Astrocyte (in vitro differentiated cells and primary cell): ENCODE measurements around the gene COL23A1. TPM values are rescaled to one million over a fixed set of nuclear protein-coding genes. Genes with fewer than 3 reads are reported as not detected.

Experiments
- DNase-seq: peaks from one replicate; pipeline ENCODE4 v3.0.0-alpha.2; 2010; ENCODE audit warnings: low read depth
- FAIRE-seq: peaks from 2 replicates; lab custom pipeline; 2011; peaks lifted over from hg19 to GRCh38; lab: Jason Lieb, UNC
- H2AFZ ChIP-seq: 2 replicates; pipeline ENCODE4 v1.6.0; 2012; ENCODE audit warnings: low read depth, low read length, inconsistent platforms
- H3K27ac ChIP-seq: 2 replicates; pipeline ENCODE4 v1.5.1; 2011; ENCODE audit warnings: low read depth, low read length, inconsistent platforms
- H3K27me3 ChIP-seq: 2 replicates; pipeline ENCODE4 v1.6.0; 2011; ENCODE audit warnings: low read length, inconsistent platforms; ENCODE audit not compliant: insufficient read depth
- H3K36me3 ChIP-seq: 2 replicates; pipeline ENCODE4 v1.5.1; 2011; ENCODE audit warnings: low read length, inconsistent platforms; ENCODE audit not compliant: insufficient read depth
- H3K4me1 ChIP-seq: 2 replicates; pipeline ENCODE4 v1.5.1; 2011; ENCODE audit warnings: low read length, inconsistent platforms; ENCODE audit not compliant: insufficient read depth
- H3K4me2 ChIP-seq: 2 replicates; pipeline ENCODE4 v1.6.0; 2012; ENCODE audit warnings: low read length, inconsistent platforms
- H3K4me3 ChIP-seq: 2 replicates; pipeline ENCODE4 v1.5.1; 2011; ENCODE audit warnings: low read depth, mild to moderate bottlenecking, low read length, inconsistent platforms; ENCODE audit not compliant: insufficient read depth
- H3K79me2 ChIP-seq: 2 replicates; pipeline ENCODE4 v1.6.0; 2012; ENCODE audit warnings: mild to moderate bottlenecking, low read length, inconsistent platforms; ENCODE audit not compliant: insufficient read depth
- H3K9ac ChIP-seq: 2 replicates; pipeline ENCODE4 v1.6.0; 2012; ENCODE audit warnings: mild to moderate bottlenecking, low read length, inconsistent platforms
- H3K9me3 ChIP-seq: 2 replicates; pipeline ENCODE4 v1.5.1; 2012; ENCODE audit warnings: low read depth, mild to moderate bottlenecking, low read length, inconsistent platforms; ENCODE audit not compliant: insufficient read depth
- H4K20me1 ChIP-seq: 2 replicates; pipeline ENCODE4 v1.6.0; 2012; ENCODE audit warnings: low read length, inconsistent platforms; ENCODE audit not compliant: insufficient read depth
- H3K27ac Mint-ChIP-seq: one replicate; pipeline ENCODE4 v1.8.0; 2021; ENCODE audit warnings: mild to moderate bottlenecking, mixed read lengths; ENCODE audit not compliant: unreplicated experiment
- H3K27me3 Mint-ChIP-seq: one replicate; pipeline ENCODE4 v1.8.0; 2021; ENCODE audit warnings: low read depth, mixed read lengths; ENCODE audit not compliant: unreplicated experiment
- H3K36me3 Mint-ChIP-seq: one replicate; pipeline ENCODE4 v1.8.0; 2021; ENCODE audit warnings: low read depth, mixed read lengths; ENCODE audit not compliant: unreplicated experiment
- H3K4me1 Mint-ChIP-seq: one replicate; pipeline ENCODE4 v1.8.0; 2021; ENCODE audit warnings: low read depth, mixed read lengths; ENCODE audit not compliant: unreplicated experiment
- H3K4me3 Mint-ChIP-seq: one replicate; pipeline ENCODE4 v1.8.0; 2021; ENCODE audit warnings: mild to moderate bottlenecking, moderate library complexity, mixed read lengths; ENCODE audit not compliant: unreplicated experiment
- H3K9me3 Mint-ChIP-seq: one replicate; pipeline ENCODE4 v1.8.0; 2021; ENCODE audit warnings: mild to moderate bottlenecking, mixed read lengths; ENCODE audit not compliant: unreplicated experiment
- EZH2 ChIP-seq: IDR thresholded peaks from 2 replicates; pipeline ENCODE4 v1.6.1; 2012; ENCODE audit warnings: mild to moderate bottlenecking, low read length, inconsistent platforms; ENCODE audit not compliant: insufficient read depth
- total RNA-seq: library from RNA; stranded (reverse); gene quantifications from 2 replicates; pipeline ENCODE4 v1.2.1, GENCODE V29; 2021
- TF ChIP-seq, protein P1 (sequence below): IDR thresholded peaks from 2 replicates; pipeline ENCODE4 v1.5.1; 2011; ENCODE audit warnings: low read depth, mild to moderate bottlenecking, inconsistent platforms, low read length, moderate library complexity; ENCODE audit not compliant: insufficient read depth

The COL23A1 gene
- total RNA-seq, 1 donor from 2014 or later = 0.16 TPM

DNA sequence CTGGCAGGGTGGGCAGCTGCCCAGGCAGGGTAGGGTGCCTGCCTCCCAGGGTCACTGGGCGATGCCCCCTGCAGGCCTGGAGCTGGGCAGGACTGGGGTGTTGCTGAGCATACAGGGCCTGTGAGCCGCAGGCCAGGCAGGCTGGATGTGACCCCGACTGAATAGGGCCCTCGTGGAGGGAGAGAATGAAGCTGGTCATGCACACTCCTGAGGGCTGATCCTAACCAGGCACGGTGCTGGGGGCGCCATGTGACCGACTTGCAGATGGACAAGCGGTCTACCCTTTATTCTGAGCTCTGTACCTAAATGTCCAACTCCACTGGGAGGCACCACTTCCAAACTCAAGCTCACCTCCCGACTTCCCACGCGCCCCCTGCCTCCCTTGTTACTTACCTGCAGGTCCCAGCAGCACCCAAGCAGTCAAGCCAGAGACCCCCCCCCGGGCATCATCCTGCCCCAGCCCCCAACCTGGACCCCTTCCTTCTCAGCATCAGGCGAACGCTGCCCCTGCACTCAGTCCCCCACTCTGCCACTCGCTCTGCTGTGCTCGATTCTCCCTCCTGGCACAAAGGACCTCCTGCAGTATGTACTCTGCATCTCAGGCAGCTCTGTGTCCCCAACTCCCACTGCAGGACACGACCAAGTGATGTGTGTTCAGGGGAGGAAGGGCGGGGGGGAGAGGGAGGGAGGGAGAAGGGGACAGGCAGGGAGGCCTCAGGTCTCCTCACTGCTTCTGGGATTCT lies 280.8 kb downstream of the COL23A1 start:
- peaks cover 4% of the 10 kb centered on the region for H3K9me3 Mint-ChIP-seq
- no peak overlapping the region for H3K27ac ChIP-seq
- FAIRE-seq = no peak

GRCh38 chr5:178308541-178309092 lies 281.6 kb downstream of the COL23A1 start:
- Mint-ChIP-seq H3K36me3 (peaks cover 4% of the 10 kb centered on the region), H3K27ac (peak overlapping the region; percentile 69)
- DNase-seq = no peak

More for the DNA sequence above, 280.8 kb downstream of the COL23A1 start:
- H3K4me3 ChIP-seq = no peak overlapping the region
- no peaks in the 10 kb centered on the region for H3K36me3 ChIP-seq
- H3K27me3 ChIP-seq = no peaks in the 10 kb centered on the region
- Mint-ChIP-seq H3K27me3 (peaks cover 50% of the 10 kb centered on the region), H3K4me1 (peaks cover 6% of the 10 kb centered on the region), H3K4me3 (no peak overlapping the region), H3K36me3 (peaks cover 4% of the 10 kb centered on the region), H3K27ac (no peak overlapping the region)
- H3K9me3 ChIP-seq = no peaks in the 10 kb centered on the region
- no peaks in the 10 kb centered on the region for H3K4me1 ChIP-seq
- no peak for TF ChIP-seq EZH2
- TF ChIP-seq, protein P1, sequence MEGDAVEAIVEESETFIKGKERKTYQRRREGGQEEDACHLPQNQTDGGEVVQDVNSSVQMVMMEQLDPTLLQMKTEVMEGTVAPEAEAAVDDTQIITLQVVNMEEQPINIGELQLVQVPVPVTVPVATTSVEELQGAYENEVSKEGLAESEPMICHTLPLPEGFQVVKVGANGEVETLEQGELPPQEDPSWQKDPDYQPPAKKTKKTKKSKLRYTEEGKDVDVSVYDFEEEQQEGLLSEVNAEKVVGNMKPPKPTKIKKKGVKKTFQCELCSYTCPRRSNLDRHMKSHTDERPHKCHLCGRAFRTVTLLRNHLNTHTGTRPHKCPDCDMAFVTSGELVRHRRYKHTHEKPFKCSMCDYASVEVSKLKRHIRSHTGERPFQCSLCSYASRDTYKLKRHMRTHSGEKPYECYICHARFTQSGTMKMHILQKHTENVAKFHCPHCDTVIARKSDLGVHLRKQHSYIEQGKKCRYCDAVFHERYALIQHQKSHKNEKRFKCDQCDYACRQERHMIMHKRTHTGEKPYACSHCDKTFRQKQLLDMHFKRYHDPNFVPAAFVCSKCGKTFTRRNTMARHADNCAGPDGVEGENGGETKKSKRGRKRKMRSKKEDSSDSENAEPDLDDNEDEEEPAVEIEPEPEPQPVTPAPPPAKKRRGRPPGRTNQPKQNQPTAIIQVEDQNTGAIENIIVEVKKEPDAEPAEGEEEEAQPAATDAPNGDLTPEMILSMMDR = no peak
- DNase-seq = no peak
- H3K4me2 ChIP-seq = no peak overlapping the region
- H3K79me2 ChIP-seq = no peaks in the 10 kb centered on the region
- H2AFZ ChIP-seq = no peak overlapping the region
- H4K20me1 ChIP-seq = no peaks in the 10 kb centered on the region
- no peak overlapping the region for H3K9ac ChIP-seq

More at GRCh38 chr5:178308541-178309092, 281.6 kb downstream of the COL23A1 start:
- Histone ChIP-seq H3K27ac (no peak overlapping the region), H3K79me2 (no peaks in the 10 kb centered on the region), H3K4me2 (no peak overlapping the region), H3K36me3 (no peaks in the 10 kb centered on the region), H3K4me3 (no peak overlapping the region), H2AFZ (no peak overlapping the region), H3K4me1 (no peaks in the 10 kb centered on the region), H4K20me1 (no peaks in the 10 kb centered on the region), H3K27me3 (no peaks in the 10 kb centered on the region), H3K9me3 (no peaks in the 10 kb centered on the region), H3K9ac (no peak overlapping the region)
- no peak for TF ChIP-seq EZH2
- TF ChIP-seq, protein P1 = no peak
- peaks cover 6% of the 10 kb centered on the region for H3K4me1 Mint-ChIP-seq
- H3K27me3 Mint-ChIP-seq = peaks cover 48% of the 10 kb centered on the region
- peaks cover 4% of the 10 kb centered on the region for H3K9me3 Mint-ChIP-seq
- no peak for FAIRE-seq
- H3K4me3 Mint-ChIP-seq = no peak overlapping the region
